Measurements from ENCODE around the gene FBLN5. TPM values are rescaled to one million over a fixed set of nuclear protein-coding genes. Genes with fewer than 3 reads are reported as not detected.

Gene FBLN5
- total RNA-seq, 4 donors from 2014 or later = 77.7 to 186 (median 127) TPM

- ATAC-seq = no peak
- H3K27ac ChIP-seq = no peak overlapping the region
Measured at GRCh38 chr14:91957876-91958313, 10.4 kb upstream of the FBLN5 start.

GRCh38 chr14:91956616-91957015 lies 9.1 kb upstream of the FBLN5 start:
- no peak for TF ChIP-seq POLR2AphosphoS5 (IDR thresholded peaks at IDR 0.05)
- TF ChIP-seq EP300 (IDR thresholded peaks at IDR 0.05) = no peak
- no peak for TF ChIP-seq POLR2A (IDR thresholded peaks at IDR 0.05)
- no peak for TF ChIP-seq CTCF (IDR thresholded peaks at IDR 0.05)
- Histone ChIP-seq H3K27me3 (peaks cover 8% of the 10 kb centered on the region), H3K4me3 (no peak overlapping the region), H3K4me1 (no peaks in the 10 kb centered on the region), H3K36me3 (no peaks in the 10 kb centered on the region), H3K27ac (no peak overlapping the region), H3K9me3 (no peaks in the 10 kb centered on the region)
- 66 to 85% methylated on average over 5 of the region's 5 CpGs for WGBS, 2 donors (ENCODE audit: low coverage in 1 of 2)
- ATAC-seq = no peak

More at GRCh38 chr14:91957876-91958313, 10.4 kb upstream of the FBLN5 start:
- Histone ChIP-seq H3K36me3 (no peaks in the 10 kb centered on the region), H3K9me3 (no peaks in the 10 kb centered on the region), H3K4me1 (no peaks in the 10 kb centered on the region), H3K4me3 (no peak overlapping the region), H3K27me3 (peaks cover 8% of the 10 kb centered on the region)
- TF ChIP-seq POLR2AphosphoS5 (IDR thresholded peaks at IDR 0.05) = no peak
- TF ChIP-seq CTCF (IDR thresholded peaks at IDR 0.05) = no peak
- no peak for TF ChIP-seq EP300 (IDR thresholded peaks at IDR 0.05)
- no peak for TF ChIP-seq POLR2A (IDR thresholded peaks at IDR 0.05)
- WGBS, 2 donors (ENCODE audit: low coverage in 1 of 2) = 90 to 97% methylated on average over 4 to 5 of the region's 9 CpGs

- WGBS, 2 donors (ENCODE audit: low coverage in 1 of 2) = 47 to 67% methylated on average over 1 of the region's 1 CpG
Measured at GRCh38 chr14:91955168-91955567, 7.7 kb upstream of the FBLN5 start.

GRCh38 chr14:91953170-91953985 lies 5.9 kb upstream of the FBLN5 start:
- TF ChIP-seq CTCF (IDR thresholded peaks at IDR 0.05) (no peak), POLR2AphosphoS5 (IDR thresholded peaks at IDR 0.05) (no peak), EP300 (IDR thresholded peaks at IDR 0.05) (no peak), POLR2A (IDR thresholded peaks at IDR 0.05) (no peak)
- H3K36me3 ChIP-seq = no peaks in the 10 kb centered on the region
- no peak overlapping the region for H3K4me3 ChIP-seq
- peaks cover 10% of the 10 kb centered on the region for H3K27me3 ChIP-seq
- no peak overlapping the region for H3K27ac ChIP-seq
- no peak for ATAC-seq
- peaks cover 0 to 1% (median under 1%) of the 10 kb centered on the region in 3 donors for H3K4me1 ChIP-seq
- WGBS, 2 donors (ENCODE audit: low coverage in 1 of 2) = 69 to 80% methylated on average over 5 to 8 of the region's 8 CpGs
- H3K9me3 ChIP-seq = no peaks in the 10 kb centered on the region

More at GRCh38 chr14:91955168-91955567, 7.7 kb upstream of the FBLN5 start:
- H3K27ac ChIP-seq = no peak overlapping the region
- H3K36me3 ChIP-seq = no peaks in the 10 kb centered on the region
- TF ChIP-seq POLR2AphosphoS5 (IDR thresholded peaks at IDR 0.05) (no peak), CTCF (IDR thresholded peaks at IDR 0.05) (no peak), POLR2A (IDR thresholded peaks at IDR 0.05) (no peak), EP300 (IDR thresholded peaks at IDR 0.05) (no peak)
- no peak overlapping the region for H3K4me3 ChIP-seq
- no peak for ATAC-seq
- no peaks in the 10 kb centered on the region for H3K9me3 ChIP-seq
- no peaks in the 10 kb centered on the region for H3K4me1 ChIP-seq
- peaks cover 13% of the 10 kb centered on the region for H3K27me3 ChIP-seq
